ENCODE results near the gene PREP. TPM values are rescaled to one million over a fixed set of nuclear protein-coding genes. Genes with fewer than 3 reads are reported as not detected.
"Not testable (repeated sequence)": the region's sequence is repeated elsewhere in the genome, so short reads cannot be mapped to it uniquely, and the experiment has no call there.

Gene PREP
- total RNA-seq, 1 experiment from 2014 or later: 34.1 TPM

DNA sequence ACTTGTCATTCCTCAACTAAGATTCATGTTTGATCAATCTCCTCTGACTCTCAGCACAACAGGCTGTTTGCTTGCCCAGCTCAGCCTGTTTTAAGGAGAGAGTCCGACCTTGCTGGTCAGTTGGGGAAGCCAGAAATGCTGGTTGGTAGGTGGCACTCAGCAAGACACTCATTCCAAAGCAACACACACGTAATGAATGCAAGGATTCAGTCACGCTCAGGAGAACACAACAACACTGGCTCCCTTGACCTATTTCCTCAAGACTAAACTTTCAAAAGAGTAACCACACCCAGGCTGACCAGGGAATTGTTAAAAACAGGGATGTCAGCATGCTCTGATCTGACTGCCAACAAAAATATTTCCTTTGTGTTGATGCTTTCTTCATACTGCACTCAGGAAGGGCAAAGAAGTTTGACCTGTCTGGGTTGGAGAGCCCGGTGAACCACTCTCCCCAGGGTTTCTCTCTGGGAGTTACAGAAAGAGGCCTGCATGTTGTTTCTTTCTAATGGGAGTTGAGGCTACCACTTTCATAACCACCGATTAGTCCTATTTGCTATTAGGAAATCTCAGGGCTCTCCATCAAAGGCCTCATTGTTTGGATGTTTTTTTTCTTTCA is 25.6 kb upstream of the PREP start:
- POLR2A ChIA-PET (ENCODE audit: low non-redundant PET): no interaction called here
- Histone ChIP-seq H3K4me3 (ENCODE audit: low read depth, low read length, poor library complexity, severe bottlenecking) (no peak overlapping the region), H3K36me3 (ENCODE audit: insufficient read depth, low read length, poor library complexity, severe bottlenecking) (no peaks in the 10 kb centered on the region), H3K4me1 (ENCODE audit: insufficient read depth, low read length, poor library complexity, severe bottlenecking) (peaks cover 13% of the 10 kb centered on the region), H3K9me3 (ENCODE audit: low read depth, low read length, poor library complexity, severe bottlenecking) (no peaks in the 10 kb centered on the region), H3K27ac (ENCODE audit: low read depth, low read length, poor library complexity, severe bottlenecking) (no peak overlapping the region), H3K27me3 (replicated peaks; ENCODE audit: insufficient read depth, low read depth, low read length, poor library complexity) (no peaks in the 10 kb centered on the region)
- no peak for TF ChIP-seq EZH2 (IDR thresholded peaks at IDR 0.05; ENCODE audit: borderline replicate concordance, low read depth, low read length, poor library complexity, severe bottlenecking)
- TF ChIP-seq, protein P1, sequence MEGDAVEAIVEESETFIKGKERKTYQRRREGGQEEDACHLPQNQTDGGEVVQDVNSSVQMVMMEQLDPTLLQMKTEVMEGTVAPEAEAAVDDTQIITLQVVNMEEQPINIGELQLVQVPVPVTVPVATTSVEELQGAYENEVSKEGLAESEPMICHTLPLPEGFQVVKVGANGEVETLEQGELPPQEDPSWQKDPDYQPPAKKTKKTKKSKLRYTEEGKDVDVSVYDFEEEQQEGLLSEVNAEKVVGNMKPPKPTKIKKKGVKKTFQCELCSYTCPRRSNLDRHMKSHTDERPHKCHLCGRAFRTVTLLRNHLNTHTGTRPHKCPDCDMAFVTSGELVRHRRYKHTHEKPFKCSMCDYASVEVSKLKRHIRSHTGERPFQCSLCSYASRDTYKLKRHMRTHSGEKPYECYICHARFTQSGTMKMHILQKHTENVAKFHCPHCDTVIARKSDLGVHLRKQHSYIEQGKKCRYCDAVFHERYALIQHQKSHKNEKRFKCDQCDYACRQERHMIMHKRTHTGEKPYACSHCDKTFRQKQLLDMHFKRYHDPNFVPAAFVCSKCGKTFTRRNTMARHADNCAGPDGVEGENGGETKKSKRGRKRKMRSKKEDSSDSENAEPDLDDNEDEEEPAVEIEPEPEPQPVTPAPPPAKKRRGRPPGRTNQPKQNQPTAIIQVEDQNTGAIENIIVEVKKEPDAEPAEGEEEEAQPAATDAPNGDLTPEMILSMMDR (conservative IDR thresholded peaks at IDR 0.05; ENCODE audit: low read depth, low read length): no peak
- no TSS peak for BruUV-seq (replicated peaks)
- no peak for DNase-seq (ENCODE audit: low spot score)
- intact Hi-C loops (cut with micrococcal nuclease; ENCODE audit: unreplicated experiment): loop anchor here (10.0 kb wide), 1 partner anchor 484 kb away; no protein-coding TSS in a partner anchor
- CTCF ChIA-PET: no interaction called here

- no peak overlapping the region for H3K27ac ChIP-seq (ENCODE audit: low read depth, low read length, poor library complexity, severe bottlenecking)
- POLR2A ChIA-PET (ENCODE audit: low non-redundant PET): no interaction called here
- intact Hi-C loops (cut with micrococcal nuclease; ENCODE audit: unreplicated experiment): loop anchor here (1.0 to 10.0 kb wide), 2 partner anchors 337 to 479 kb away; no protein-coding TSS in a partner anchor
- no peaks in the 10 kb centered on the region for H3K36me3 ChIP-seq (ENCODE audit: insufficient read depth, low read length, poor library complexity, severe bottlenecking)
- H3K4me3 ChIP-seq (ENCODE audit: low read depth, low read length, poor library complexity, severe bottlenecking): no peak overlapping the region
- H3K27me3 ChIP-seq (replicated peaks; ENCODE audit: insufficient read depth, low read depth, low read length, poor library complexity): no peaks in the 10 kb centered on the region
- BruUV-seq (replicated peaks): no TSS peak
- H3K4me1 ChIP-seq (ENCODE audit: insufficient read depth, low read length, poor library complexity, severe bottlenecking): no peaks in the 10 kb centered on the region
- CTCF ChIA-PET: no interaction called here
- H3K9me3 ChIP-seq (ENCODE audit: low read depth, low read length, poor library complexity, severe bottlenecking): no peaks in the 10 kb centered on the region
- DNase-seq (ENCODE audit: low spot score): peak; percentile 77
- no peak for TF ChIP-seq EZH2 (IDR thresholded peaks at IDR 0.05; ENCODE audit: borderline replicate concordance, low read depth, low read length, poor library complexity, severe bottlenecking)
- TF ChIP-seq, protein P1 (conservative IDR thresholded peaks at IDR 0.05; ENCODE audit: low read depth, low read length): peak; percentile 82
Observed at GRCh38 chr6:105424175-105424783, 21.4 kb upstream of the PREP start.

DNA sequence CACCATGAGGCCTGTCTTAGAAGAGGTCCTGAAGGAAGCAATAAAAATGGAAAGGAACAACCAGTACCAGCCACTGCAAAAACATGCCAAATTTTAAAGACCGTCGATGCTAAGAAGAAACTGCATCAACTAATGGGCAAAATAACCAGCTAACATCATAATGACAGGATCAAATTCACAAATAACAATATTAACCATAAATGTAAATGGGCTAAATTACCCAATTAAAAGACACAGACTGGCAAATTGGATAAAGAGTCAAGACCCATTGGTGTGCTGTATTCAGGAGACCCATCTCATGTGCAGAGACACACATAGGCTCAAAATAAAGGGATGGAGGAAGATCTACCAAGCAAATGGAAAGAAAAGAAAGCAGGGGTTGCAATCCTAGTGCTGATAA is 14.1 kb upstream of the PREP start:
- H3K27ac ChIP-seq (ENCODE audit: low read depth, low read length, poor library complexity, severe bottlenecking); H3K4me1 ChIP-seq (ENCODE audit: insufficient read depth, low read length, poor library complexity, severe bottlenecking); BruUV-seq (replicated peaks); intact Hi-C loops (cut with micrococcal nuclease; ENCODE audit: unreplicated experiment); POLR2A ChIA-PET (ENCODE audit: low non-redundant PET); H3K9me3 ChIP-seq (ENCODE audit: low read depth, low read length, poor library complexity, severe bottlenecking); H3K4me3 ChIP-seq (ENCODE audit: low read depth, low read length, poor library complexity, severe bottlenecking); CTCF ChIA-PET; H3K36me3 ChIP-seq (ENCODE audit: insufficient read depth, low read length, poor library complexity, severe bottlenecking); DNase-seq (ENCODE audit: low spot score); H3K27me3 ChIP-seq (replicated peaks; ENCODE audit: insufficient read depth, low read depth, low read length, poor library complexity): not testable (repeated sequence)

DNA sequence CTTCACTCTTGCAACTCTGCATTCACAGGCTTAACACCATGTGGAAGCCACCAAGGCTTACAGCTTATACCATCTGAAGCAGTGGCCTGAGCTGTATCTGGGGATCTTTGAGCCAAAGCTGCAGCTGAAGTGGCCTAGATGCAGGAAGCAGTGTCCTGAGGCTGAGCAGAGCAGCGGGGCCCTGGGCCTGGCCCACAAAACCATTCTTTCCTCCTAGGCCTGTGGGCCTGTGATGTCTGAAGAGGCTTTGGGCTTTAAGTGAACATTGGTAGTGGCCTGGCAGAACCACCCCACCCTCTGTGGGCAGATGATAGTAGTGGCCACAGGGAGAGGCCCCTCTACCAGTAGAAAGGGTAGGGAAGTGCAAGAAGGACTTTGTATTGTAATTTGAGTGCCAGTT is 6.9 kb upstream of the PREP start:
- no peaks in the 10 kb centered on the region for H3K9me3 ChIP-seq (ENCODE audit: low read depth, low read length, poor library complexity, severe bottlenecking)
- TF ChIP-seq, protein P1 (conservative IDR thresholded peaks at IDR 0.05; ENCODE audit: low read depth, low read length): no peak
- no peak for TF ChIP-seq EZH2 (IDR thresholded peaks at IDR 0.05; ENCODE audit: borderline replicate concordance, low read depth, low read length, poor library complexity, severe bottlenecking)
- no peak for DNase-seq (ENCODE audit: low spot score)
- ChIA-PET CTCF (no interaction called here), POLR2A (ENCODE audit: low non-redundant PET) (no interaction called here)
- no peaks in the 10 kb centered on the region for H3K4me1 ChIP-seq (ENCODE audit: insufficient read depth, low read length, poor library complexity, severe bottlenecking)
- intact Hi-C loops (cut with micrococcal nuclease; ENCODE audit: unreplicated experiment): no loop called here
- no peaks in the 10 kb centered on the region for H3K36me3 ChIP-seq (ENCODE audit: insufficient read depth, low read length, poor library complexity, severe bottlenecking)
- H3K27me3 ChIP-seq (replicated peaks; ENCODE audit: insufficient read depth, low read depth, low read length, poor library complexity): peaks cover 13% of the 10 kb centered on the region
- no TSS peak for BruUV-seq (replicated peaks)
- H3K27ac ChIP-seq (ENCODE audit: low read depth, low read length, poor library complexity, severe bottlenecking): no peak overlapping the region
- no peak overlapping the region for H3K4me3 ChIP-seq (ENCODE audit: low read depth, low read length, poor library complexity, severe bottlenecking)
